Osteocyte (in vitro differentiated cells): Measurements from ENCODE around the gene SUOX. TPM values are rescaled to one million over a fixed set of nuclear protein-coding genes. Genes with fewer than 3 reads are reported as not detected.
A peak's percentile ranks its signal among the peaks of the same experiment; 100 is the strongest.
"Not testable (repeated sequence)": the region's sequence is repeated elsewhere in the genome, so short reads cannot be mapped to it uniquely, and the experiment has no call there.

Source experiments
- DNase-seq: peaks from one replicate; pipeline ENCODE4 v3.0.0; 2021; ENCODE audit warnings: mixed read lengths; ENCODE audit not compliant: unreplicated experiment; ENCODE audit errors: extremely low spot score
- H3K27ac Mint-ChIP-seq: one replicate; pipeline ENCODE4 v1.8.0; 2021; ENCODE audit warnings: mild to moderate bottlenecking, mixed read lengths; ENCODE audit not compliant: unreplicated experiment
- H3K27me3 Mint-ChIP-seq: one replicate; pipeline ENCODE4 v1.8.0; 2021; ENCODE audit warnings: mixed read lengths; ENCODE audit not compliant: unreplicated experiment
- H3K36me3 Mint-ChIP-seq: one replicate; pipeline ENCODE4 v1.8.0; 2021; ENCODE audit warnings: mixed read lengths; ENCODE audit not compliant: unreplicated experiment
- H3K4me1 Mint-ChIP-seq: one replicate; pipeline ENCODE4 v1.8.0; 2021; ENCODE audit warnings: mixed read lengths; ENCODE audit not compliant: unreplicated experiment
- H3K4me3 Mint-ChIP-seq: one replicate; pipeline ENCODE4 v1.8.0; 2021; ENCODE audit warnings: mild to moderate bottlenecking, moderate library complexity, mixed read lengths; ENCODE audit not compliant: unreplicated experiment
- H3K9me3 Mint-ChIP-seq: one replicate; pipeline ENCODE4 v1.8.0; 2021; ENCODE audit warnings: mixed read lengths; ENCODE audit not compliant: unreplicated experiment
- total RNA-seq: library from RNA; stranded (reverse); gene quantifications from 2 replicates; pipeline ENCODE4 v1.2.1, GENCODE V29; 2021
- TF ChIP-seq, protein P1 (sequence below): fragments of 200-600 bp; sonication (generic); IDR thresholded peaks from 2 replicates; pipeline ENCODE4 v1.5.0; 2021; ENCODE audit warnings: antibody characterized with exemption, mild to moderate bottlenecking, moderate library complexity

SUOX gene
- total RNA-seq, 1 donor from 2014 or later = 19.4 TPM

DNA sequence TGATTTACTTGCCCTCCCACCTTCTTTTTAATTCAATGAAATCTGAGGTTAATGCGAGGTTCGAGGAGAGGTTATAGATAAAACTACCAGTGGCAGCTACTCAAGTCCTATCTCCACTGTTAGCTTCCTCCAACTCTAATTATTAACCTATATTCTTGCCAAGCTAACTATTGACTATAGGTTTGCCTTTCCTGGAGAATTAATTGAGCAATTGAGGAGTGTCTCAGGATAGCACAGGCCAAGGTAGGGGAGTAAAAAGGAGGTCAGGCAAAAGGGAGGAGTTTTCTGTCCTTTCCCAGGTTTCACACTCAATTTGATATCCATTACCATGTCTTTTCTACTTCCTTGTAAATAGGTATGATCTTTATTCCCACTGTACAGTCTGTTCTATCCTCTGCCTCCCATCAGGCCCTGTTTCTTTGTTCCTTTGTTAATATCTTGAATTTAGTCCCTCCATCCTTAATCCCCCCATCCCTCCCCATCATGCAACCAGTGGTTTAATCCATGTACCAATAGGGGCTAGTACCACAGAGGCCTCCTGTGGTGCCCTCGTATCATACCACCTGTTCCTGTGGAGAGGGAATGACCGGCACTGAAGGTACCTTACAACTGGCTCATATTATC lies 3.7 kb upstream of the SUOX start:
- no peaks in the 10 kb centered on the region for H3K9me3 Mint-ChIP-seq
- H3K27me3 Mint-ChIP-seq = no peaks in the 10 kb centered on the region
- H3K27ac Mint-ChIP-seq = no peak overlapping the region
- H3K36me3 Mint-ChIP-seq = peaks cover 42% of the 10 kb centered on the region
- no peak for DNase-seq
- H3K4me3 Mint-ChIP-seq = no peak overlapping the region
- peaks cover 15% of the 10 kb centered on the region for H3K4me1 Mint-ChIP-seq
- TF ChIP-seq, protein P1, sequence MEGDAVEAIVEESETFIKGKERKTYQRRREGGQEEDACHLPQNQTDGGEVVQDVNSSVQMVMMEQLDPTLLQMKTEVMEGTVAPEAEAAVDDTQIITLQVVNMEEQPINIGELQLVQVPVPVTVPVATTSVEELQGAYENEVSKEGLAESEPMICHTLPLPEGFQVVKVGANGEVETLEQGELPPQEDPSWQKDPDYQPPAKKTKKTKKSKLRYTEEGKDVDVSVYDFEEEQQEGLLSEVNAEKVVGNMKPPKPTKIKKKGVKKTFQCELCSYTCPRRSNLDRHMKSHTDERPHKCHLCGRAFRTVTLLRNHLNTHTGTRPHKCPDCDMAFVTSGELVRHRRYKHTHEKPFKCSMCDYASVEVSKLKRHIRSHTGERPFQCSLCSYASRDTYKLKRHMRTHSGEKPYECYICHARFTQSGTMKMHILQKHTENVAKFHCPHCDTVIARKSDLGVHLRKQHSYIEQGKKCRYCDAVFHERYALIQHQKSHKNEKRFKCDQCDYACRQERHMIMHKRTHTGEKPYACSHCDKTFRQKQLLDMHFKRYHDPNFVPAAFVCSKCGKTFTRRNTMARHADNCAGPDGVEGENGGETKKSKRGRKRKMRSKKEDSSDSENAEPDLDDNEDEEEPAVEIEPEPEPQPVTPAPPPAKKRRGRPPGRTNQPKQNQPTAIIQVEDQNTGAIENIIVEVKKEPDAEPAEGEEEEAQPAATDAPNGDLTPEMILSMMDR = no peak

DNA sequence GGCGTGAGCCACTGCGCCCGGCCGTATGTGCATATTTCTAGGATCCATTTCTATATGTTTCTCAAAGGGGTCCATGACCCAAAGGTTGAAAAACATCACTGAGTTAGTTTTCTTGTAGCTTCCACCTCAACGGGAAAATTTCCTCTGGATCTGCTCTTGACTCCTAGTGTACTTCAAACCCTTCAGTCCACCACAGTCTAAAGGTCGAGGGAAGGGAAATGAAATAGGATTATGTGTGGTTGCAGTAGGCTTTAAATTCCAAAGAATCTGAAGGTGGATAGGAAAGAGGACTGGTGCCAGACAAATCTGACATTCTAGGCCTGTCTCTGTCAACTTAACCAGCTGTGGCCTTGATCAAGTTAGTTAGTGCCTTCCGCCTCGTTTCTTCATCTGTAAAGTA lies 1.7 kb upstream of the SUOX start:
- H3K4me3 Mint-ChIP-seq = no peak overlapping the region
- H3K27ac Mint-ChIP-seq = no peak overlapping the region
- TF ChIP-seq, protein P1 = no peak

DNA sequence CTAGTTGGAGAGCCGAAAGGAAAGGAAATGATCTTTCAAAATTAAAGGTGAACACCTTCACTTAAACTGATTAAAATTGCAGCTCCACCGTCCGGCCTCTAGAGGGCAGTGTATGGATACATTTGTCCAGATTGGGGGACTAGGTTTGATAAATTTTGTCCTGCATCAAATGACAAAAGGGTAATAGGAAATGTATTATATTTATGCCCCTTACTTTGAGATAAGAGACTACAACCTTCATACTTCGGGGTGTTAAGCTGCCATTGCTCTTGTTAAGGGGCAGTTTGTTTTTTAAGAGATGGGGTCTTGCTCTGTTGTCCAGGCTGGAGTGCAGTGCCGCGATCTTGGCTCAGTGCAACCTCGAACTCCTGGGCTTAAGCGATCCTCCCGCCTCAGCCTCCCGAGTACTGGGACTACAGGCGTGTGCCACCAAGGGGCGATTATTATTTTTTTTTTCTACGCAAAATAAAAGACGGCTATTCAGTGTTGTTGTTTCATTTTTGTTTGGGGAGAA lies 818 bp upstream of the SUOX start:
- H3K36me3 Mint-ChIP-seq = peaks cover 24% of the 10 kb centered on the region
- peak overlapping the region; percentile 87 for H3K27ac Mint-ChIP-seq
- DNase-seq = no peak
- no peaks in the 10 kb centered on the region for H3K9me3 Mint-ChIP-seq
- no peaks in the 10 kb centered on the region for H3K27me3 Mint-ChIP-seq
- peak overlapping the region; percentile 95 for H3K4me3 Mint-ChIP-seq
- peaks cover 16% of the 10 kb centered on the region for H3K4me1 Mint-ChIP-seq
- TF ChIP-seq, protein P1 = peak; percentile 81

More for the DNA sequence above, 1.7 kb upstream of the SUOX start:
- Mint-ChIP-seq H3K4me1 (peaks cover 15% of the 10 kb centered on the region), H3K36me3 (peaks cover 33% of the 10 kb centered on the region), H3K27me3 (no peaks in the 10 kb centered on the region), H3K9me3 (no peaks in the 10 kb centered on the region)
- DNase-seq = no peak

DNA sequence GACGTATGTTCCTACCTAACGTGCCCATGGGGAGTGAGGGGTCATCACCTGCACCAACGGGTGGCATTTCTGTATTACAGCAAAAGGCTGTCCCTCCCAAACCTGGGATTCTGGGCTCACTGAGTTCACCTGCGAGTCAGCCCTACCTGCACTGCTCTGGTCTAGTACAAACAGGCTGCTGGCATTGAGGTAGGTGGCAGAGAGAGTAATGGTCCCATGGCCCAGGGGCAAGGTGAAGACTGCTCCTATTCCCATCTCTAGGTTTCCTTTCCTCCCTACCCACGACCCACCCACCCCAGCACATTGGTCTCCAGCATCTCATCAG lies 421 bp downstream of the SUOX start:
- TF ChIP-seq, protein P1 = no peak
- peaks cover 18% of the 10 kb centered on the region for H3K4me1 Mint-ChIP-seq
- no peaks in the 10 kb centered on the region for H3K9me3 Mint-ChIP-seq
- H3K4me3 Mint-ChIP-seq = peak overlapping the region; percentile 95
- peaks cover 21% of the 10 kb centered on the region for H3K36me3 Mint-ChIP-seq
- peak overlapping the region; percentile 87 for H3K27ac Mint-ChIP-seq
- no peaks in the 10 kb centered on the region for H3K27me3 Mint-ChIP-seq
- DNase-seq = no peak

DNA sequence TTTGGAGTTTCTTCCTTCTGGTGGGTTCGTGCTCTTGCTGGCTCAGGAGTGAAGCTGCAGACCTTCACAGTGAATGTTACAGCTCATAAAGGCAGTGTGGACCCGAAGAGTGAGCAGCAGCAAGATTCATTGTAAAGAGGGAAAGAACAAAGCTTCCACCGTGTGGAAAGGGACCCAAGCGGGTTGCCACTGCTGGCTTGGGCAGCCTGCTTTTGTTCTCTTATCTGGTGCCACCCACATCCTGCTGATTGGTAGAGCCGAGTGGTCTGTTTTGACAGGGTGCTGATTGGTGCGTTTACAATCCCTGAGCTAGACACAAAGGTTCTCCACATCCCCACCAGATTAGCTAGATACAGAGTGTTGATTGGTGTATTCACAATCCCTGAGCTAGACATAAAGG lies 2.4 kb downstream of the SUOX start:
- H3K4me3 Mint-ChIP-seq, H3K27ac Mint-ChIP-seq, H3K9me3 Mint-ChIP-seq, H3K27me3 Mint-ChIP-seq, DNase-seq: not testable (repeated sequence)
- H3K36me3 Mint-ChIP-seq = peaks cover 14% of the 10 kb centered on the region
- H3K4me1 Mint-ChIP-seq = peaks cover 18% of the 10 kb centered on the region

DNA sequence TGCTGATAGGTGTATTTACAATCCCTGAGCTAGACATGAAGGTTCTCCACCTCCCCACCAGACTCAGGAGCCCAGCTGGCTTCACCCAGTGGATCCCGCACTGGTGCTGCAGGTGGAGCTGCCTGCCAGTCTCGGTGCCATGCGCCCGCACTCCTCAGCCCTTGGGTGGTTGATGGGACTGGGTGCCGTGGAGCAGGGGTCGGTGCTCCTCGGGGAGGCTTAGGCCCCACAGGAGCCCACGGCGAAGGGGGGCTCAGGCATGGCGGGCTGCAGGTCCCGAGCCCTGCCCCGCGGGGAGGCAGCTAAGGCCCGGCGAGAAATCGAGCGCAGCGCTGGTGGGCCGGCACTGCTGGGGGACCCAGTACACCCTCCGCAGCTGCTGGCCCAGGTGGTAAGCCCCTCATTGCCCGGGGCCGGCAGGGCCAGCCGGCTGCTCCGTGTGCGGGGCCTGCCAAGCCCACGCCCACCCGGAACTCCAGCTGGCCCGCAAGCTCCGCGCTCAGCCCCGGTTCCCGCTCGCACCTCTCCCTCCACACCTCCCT lies 3.0 kb downstream of the SUOX start:
- H3K27me3 Mint-ChIP-seq, H3K4me3 Mint-ChIP-seq, H3K9me3 Mint-ChIP-seq, H3K27ac Mint-ChIP-seq, DNase-seq: not testable (repeated sequence)
- Mint-ChIP-seq H3K36me3 (peaks cover 16% of the 10 kb centered on the region), H3K4me1 (peaks cover 18% of the 10 kb centered on the region)
